DOHH2 (cell line): ENCODE measurements around the gene INTS15.

ENCODE experiments used
- CTCF ChIP-seq: fragments of 200-600 bp; sonication (generic); IDR thresholded peaks from one replicate; pipeline ENCODE4 v1.5.1; 2014; ENCODE audit warnings: antibody characterized with exemption, mild to moderate bottlenecking, low read depth, low read length; ENCODE audit not compliant: poor library complexity, severe bottlenecking
- EZH2phosphoT487 ChIP-seq: fragments of 200-600 bp; sonication (generic); IDR thresholded peaks from 2 replicates; pipeline ENCODE4 v1.6.1; 2017; ENCODE audit warnings: borderline replicate concordance, mild to moderate bottlenecking, antibody characterized with exemption, low read length, moderate library complexity, mixed read lengths

GRCh38 chr7:6653071-6654003, 63.5 kb downstream of the INTS15 start:
- no peak for TF ChIP-seq CTCF
- no peak for TF ChIP-seq EZH2phosphoT487
